HG03135 (cell line): ENCODE data around the gene HAX1.

Experiments used
- ATAC-seq: cut with Tn5 transposase; IDR thresholded peaks from one replicate; pipeline ENCODE4 v1.9.1; 2021; ENCODE audit warnings: mild to moderate bottlenecking, moderate library complexity; ENCODE audit not compliant: unreplicated experiment

HAX1 gene

DNA sequence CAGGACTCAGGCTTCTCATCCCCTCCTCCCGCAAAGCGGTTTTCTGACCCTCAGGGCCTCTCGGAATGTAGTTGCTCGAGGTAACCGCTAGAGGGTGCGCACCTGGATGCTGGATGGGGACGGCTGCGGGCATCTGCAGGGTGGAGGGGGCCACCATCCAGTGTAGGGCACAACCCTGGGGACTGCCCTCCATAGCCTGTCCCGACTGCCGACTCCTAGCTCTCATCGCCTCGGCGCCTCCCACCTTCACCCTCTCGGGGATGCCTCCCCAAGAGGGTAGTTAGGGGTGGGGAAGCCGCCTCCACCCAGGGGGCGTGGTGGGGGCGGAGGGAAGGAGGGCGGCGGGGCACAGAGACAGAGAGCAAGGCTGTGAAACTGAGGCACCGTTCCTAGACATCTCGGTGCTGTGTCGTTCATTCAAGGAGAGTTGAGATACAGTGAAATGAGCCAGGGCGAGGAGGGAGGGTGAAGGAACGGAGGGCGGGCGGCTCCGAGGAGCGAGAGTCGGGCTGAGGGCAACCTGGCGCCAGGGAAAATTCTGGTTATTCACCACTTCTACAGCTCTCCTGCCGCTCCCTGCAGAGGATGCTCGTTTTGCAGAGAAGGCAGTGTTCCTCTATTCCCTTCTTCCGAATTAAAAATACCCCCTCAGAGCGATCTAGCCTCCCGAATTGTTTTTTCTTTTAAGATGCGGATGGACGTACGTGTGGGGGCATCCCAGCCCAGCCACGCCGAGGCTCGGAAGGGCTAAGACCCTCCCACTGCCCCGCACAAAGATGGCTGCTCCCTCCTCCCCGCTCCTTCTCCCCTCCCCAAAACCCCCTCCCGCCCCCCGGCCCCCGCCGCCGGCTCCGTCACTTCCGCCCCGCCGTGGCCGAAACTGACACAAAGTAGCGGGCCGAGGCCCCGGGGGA is 52.5 kb downstream of the HAX1 start, which contains the start of gene ATP8B2:
TSS of gene ATP8B2 (plus strand) at position 857 of the 914 bp plus-strand sequence. CDS start 2,617 bp downstream, outside the sequence.
- peak; percentile 45 for ATAC-seq
